ENCODE measurements around the gene HIVEP3. TPM values are rescaled to one million over a fixed set of nuclear protein-coding genes. Genes with fewer than 3 reads are reported as not detected.
"Not testable (repeated sequence)": the region's sequence is repeated elsewhere in the genome, so short reads cannot be mapped to it uniquely, and the experiment has no call there.

The HIVEP3 gene
- total RNA-seq, 4 donors from 2014 or later, result 4.2 to 6.5 (median 4.7) TPM

- WGBS, 2 donors, result 59 to 67% methylated on average over 5 of the region's 5 CpGs
- Histone ChIP-seq H3K27me3 (no peaks in the 10 kb centered on the region), H3K4me3 (no peak overlapping the region), H3K36me3 (no peaks in the 10 kb centered on the region), H3K4me1 (no peaks in the 10 kb centered on the region), H3K27ac (no peak overlapping the region), H3K9me3 (no peaks in the 10 kb centered on the region)
- no peak for DNase-seq (ENCODE audit: low spot score in 2 of 2)
- TF ChIP-seq CTCF (IDR thresholded peaks at IDR 0.05) (no peak), EP300 (IDR thresholded peaks at IDR 0.05) (no peak), POLR2A (IDR thresholded peaks at IDR 0.05) (no peak)
These were observed 218.1 kb downstream of the HIVEP3 start for GRCh38 chr1:41700581-41700980.

- 91 to 92% methylated on average over 6 of the region's 6 CpGs for WGBS, 2 donors
- H3K4me3 ChIP-seq, result no peak overlapping the region
- DNase-seq (ENCODE audit: low spot score in 2 of 2), result no peak
- no peaks in the 10 kb centered on the region for H3K36me3 ChIP-seq
- no peaks in the 10 kb centered on the region for H3K9me3 ChIP-seq
- H3K27me3 ChIP-seq, result no peaks in the 10 kb centered on the region
- no peaks in the 10 kb centered on the region for H3K4me1 ChIP-seq
- TF ChIP-seq POLR2A (IDR thresholded peaks at IDR 0.05) (no peak), CTCF (IDR thresholded peaks at IDR 0.05) (no peak), EP300 (IDR thresholded peaks at IDR 0.05) (no peak)
- H3K27ac ChIP-seq, result no peak overlapping the region
These were observed 218.9 kb downstream of the HIVEP3 start for GRCh38 chr1:41699861-41700248.

- no peaks in the 10 kb centered on the region for H3K4me1 ChIP-seq
- H3K27ac ChIP-seq, result no peak overlapping the region
- no peaks in the 10 kb centered on the region for H3K36me3 ChIP-seq
- H3K27me3 ChIP-seq, result no peaks in the 10 kb centered on the region
- WGBS, 2 donors, result 89 to 90% methylated on average over 13 to 19 of the region's 19 CpGs
- H3K4me3 ChIP-seq, result no peak overlapping the region
- no peak for DNase-seq (ENCODE audit: low spot score in 2 of 2)
- TF ChIP-seq EP300 (IDR thresholded peaks at IDR 0.05) (no peak), CTCF (IDR thresholded peaks at IDR 0.05) (no peak), POLR2A (IDR thresholded peaks at IDR 0.05) (no peak)
- no peaks in the 10 kb centered on the region for H3K9me3 ChIP-seq
These were observed 219.5 kb downstream of the HIVEP3 start for GRCh38 chr1:41698916-41699860.

- no peak for TF ChIP-seq POLR2A (IDR thresholded peaks at IDR 0.05)
- TF ChIP-seq CTCF (IDR thresholded peaks at IDR 0.05), result no peak
- TF ChIP-seq EP300 (IDR thresholded peaks at IDR 0.05), result no peak
These were observed 222.3 kb downstream of the HIVEP3 start for GRCh38 chr1:41696381-41696780.

GRCh38 chr1:41695118-41695745 lies 223.5 kb downstream of the HIVEP3 start:
- TF ChIP-seq EP300 (IDR thresholded peaks at IDR 0.05) (no peak), POLR2A (IDR thresholded peaks at IDR 0.05) (no peak), CTCF (IDR thresholded peaks at IDR 0.05) (no peak)
- DNase-seq (ENCODE audit: low spot score in 2 of 2), result no peak
- WGBS, 2 donors, result 78 to 82% methylated on average over 3 of the region's 3 CpGs
- Histone ChIP-seq H3K27ac (no peak overlapping the region), H3K4me1 (no peaks in the 10 kb centered on the region), H3K4me3 (no peak overlapping the region), H3K27me3 (no peaks in the 10 kb centered on the region), H3K9me3 (no peaks in the 10 kb centered on the region), H3K36me3 (no peaks in the 10 kb centered on the region)

More at GRCh38 chr1:41696381-41696780, 222.3 kb downstream of the HIVEP3 start:
- Histone ChIP-seq H3K9me3 (no peaks in the 10 kb centered on the region), H3K4me3 (no peak overlapping the region), H3K36me3 (no peaks in the 10 kb centered on the region), H3K27ac (no peak overlapping the region), H3K4me1 (no peaks in the 10 kb centered on the region), H3K27me3 (no peaks in the 10 kb centered on the region)
- WGBS, 2 donors, result 85 to 92% methylated on average over 7 to 9 of the region's 9 CpGs
- no peak for DNase-seq (ENCODE audit: low spot score in 2 of 2)

GRCh38 chr1:41691966-41692365 lies 226.8 kb downstream of the HIVEP3 start:
- not testable (repeated sequence) for H3K4me3 ChIP-seq; H3K27ac ChIP-seq; H3K9me3 ChIP-seq; H3K4me1 ChIP-seq; DNase-seq (ENCODE audit: low spot score in 2 of 2); H3K36me3 ChIP-seq; H3K27me3 ChIP-seq
- WGBS, 2 donors, result 85 to 93% methylated on average over 10 of the region's 10 CpGs

Measured in tibial nerve (tissue), 4 donors.